Neural progenitor cell (in vitro differentiated cells): ENCODE measurements around the gene TBC1D13. TPM values are rescaled to one million over a fixed set of nuclear protein-coding genes. Genes with fewer than 3 reads are reported as not detected.
"Not testable (repeated sequence)": the region's sequence is repeated elsewhere in the genome, so short reads cannot be mapped to it uniquely, and the experiment has no call there.

Experiments
- DNase-seq: peaks from one replicate; pipeline ENCODE4 v3.0.0-alpha.2; 2016; ENCODE audit warnings: low spot score
- H2AFZ ChIP-seq: fragments of 200-600 bp; sonication (generic); replicated peaks from 2 replicates; pipeline ENCODE4 v1.6.1; 2016; ENCODE audit warnings: antibody characterized with exemption
- H3F3A ChIP-seq: fragments of 200-600 bp; sonication (generic); 2 replicates; pipeline ENCODE4 v1.6.1; 2016; ENCODE audit warnings: antibody characterized with exemption, low read depth
- H3K27ac ChIP-seq: fragments of 200-600 bp; sonication (generic); 2 replicates; pipeline ENCODE4 v1.5.1; 2016; ENCODE audit warnings: mild to moderate bottlenecking
- H3K27me3 ChIP-seq: fragments of 200-600 bp; sonication (generic); 2 replicates; pipeline ENCODE4 v1.6.1; 2016; ENCODE audit warnings: mild to moderate bottlenecking, moderate library complexity
- H3K36me3 ChIP-seq: fragments of 200-600 bp; sonication (generic); 2 replicates; pipeline ENCODE4 v1.5.1; 2016
- H3K4me1 ChIP-seq: fragments of 200-600 bp; sonication (generic); 2 replicates; pipeline ENCODE4 v1.6.1; 2016; ENCODE audit warnings: mixed run types
- H3K4me2 ChIP-seq: fragments of 200-600 bp; sonication (generic); 2 replicates; pipeline ENCODE4 v1.6.1; 2016
- H3K4me3 ChIP-seq: fragments of 200-600 bp; sonication (generic); 2 replicates; pipeline ENCODE4 v1.5.1; 2016
- H3K79me2 ChIP-seq: fragments of 200-600 bp; sonication (generic); 2 replicates; pipeline ENCODE4 v1.6.1; 2016; ENCODE audit warnings: low read depth
- H3K9ac ChIP-seq: fragments of 200-600 bp; sonication (generic); 2 replicates; pipeline ENCODE4 v1.6.1; 2016
- H3K9me3 ChIP-seq: fragments of 200-600 bp; sonication (generic); 2 replicates; pipeline ENCODE4 v1.5.1; 2016; ENCODE audit warnings: low read depth
- H4K20me1 ChIP-seq: fragments of 200-600 bp; sonication (generic); 2 replicates; pipeline ENCODE4 v1.6.1; 2016; ENCODE audit warnings: low read depth
- H3K27ac Mint-ChIP-seq: 3 replicates; pipeline ENCODE4 v1.8.0; 2021; ENCODE audit warnings: mixed read lengths
- H3K27me3 Mint-ChIP-seq: 2 replicates; pipeline ENCODE4 v1.8.0; 2022; ENCODE audit warnings: low read depth, mild to moderate bottlenecking, inconsistent platforms, moderate library complexity, mixed read lengths; ENCODE audit not compliant: insufficient read depth
- H3K36me3 Mint-ChIP-seq: 3 replicates; pipeline ENCODE4 v1.8.0; 2021; ENCODE audit warnings: mixed read lengths
- H3K4me1 Mint-ChIP-seq: 3 replicates; pipeline ENCODE4 v1.8.0; 2021; ENCODE audit warnings: mixed read lengths
- H3K4me3 Mint-ChIP-seq: 3 replicates; pipeline ENCODE4 v1.8.0; 2021; ENCODE audit warnings: mild to moderate bottlenecking, moderate library complexity, mixed read lengths
- H3K9me3 Mint-ChIP-seq: 3 replicates; pipeline ENCODE4 v1.8.0; 2020; ENCODE audit warnings: mixed read lengths
- EZH2 ChIP-seq: fragments of 200-600 bp; sonication (generic); IDR thresholded peaks from 2 replicates; pipeline ENCODE4 v1.6.1; 2017; ENCODE audit warnings: antibody characterized with exemption, mild to moderate bottlenecking, moderate library complexity
- EZH2phosphoT487 ChIP-seq: fragments of 200-600 bp; sonication (generic); IDR thresholded peaks from 2 replicates; pipeline ENCODE4 v1.6.1; 2017; ENCODE audit warnings: antibody characterized with exemption
- total RNA-seq: library from RNA; depleted of rRNA; stranded (reverse); fragments of >200 nt; gene quantifications from 2 replicates; pipeline ENCODE4 v1.2.3, GENCODE V29; 2015; ENCODE audit warnings: low replicate concordance
- TF ChIP-seq, protein P1 (sequence below): fragments of 200-600 bp; sonication (generic); IDR thresholded peaks from 2 replicates; pipeline ENCODE4 v1.5.1; 2017; ENCODE audit warnings: antibody characterized with exemption, mild to moderate bottlenecking

The TBC1D13 gene
- total RNA-seq, 1 donor from 2014 or later = 19.0 TPM

DNA sequence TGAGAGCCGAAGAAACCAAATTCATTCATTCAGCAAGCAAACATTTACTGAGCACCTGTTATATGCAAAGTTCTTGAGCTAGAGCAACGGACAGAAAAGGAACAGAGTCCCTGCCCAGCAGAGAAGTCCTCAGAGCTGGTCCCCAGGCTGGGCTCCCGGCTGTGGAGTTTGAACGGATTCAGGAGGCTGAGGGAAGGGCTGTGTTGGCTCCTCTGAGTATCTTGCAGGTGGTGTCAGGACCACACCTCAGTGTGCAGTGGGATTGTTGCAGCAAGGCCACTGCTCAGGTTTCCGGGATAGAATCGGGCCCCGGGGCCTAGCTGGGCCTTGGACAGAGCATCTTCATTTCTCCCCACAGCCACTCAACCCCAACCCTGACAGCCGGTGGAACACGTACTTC, 5.1 kb downstream of the TBC1D13 start:
- no peaks in the 10 kb centered on the region for H3K27me3 Mint-ChIP-seq
- Histone ChIP-seq H3K27ac (no peak overlapping the region), H3K4me2 (no peak overlapping the region), H3K36me3 (no peaks in the 10 kb centered on the region), H3K27me3 (no peaks in the 10 kb centered on the region), H3K9me3 (no peaks in the 10 kb centered on the region), H3K4me3 (no peak overlapping the region), H4K20me1 (no peaks in the 10 kb centered on the region), H3F3A (peaks cover 11% of the 10 kb centered on the region), H3K4me1 (peaks cover 7% of the 10 kb centered on the region), H2AFZ (no peak overlapping the region), H3K79me2 (peaks cover 13% of the 10 kb centered on the region), H3K9ac (no peak overlapping the region)
- no peaks in the 10 kb centered on the region for H3K9me3 Mint-ChIP-seq
- no peak overlapping the region for H3K4me3 Mint-ChIP-seq
- peaks cover 11% of the 10 kb centered on the region for H3K4me1 Mint-ChIP-seq
- TF ChIP-seq EZH2phosphoT487 = no peak
- DNase-seq = no peak
- peaks cover 3% of the 10 kb centered on the region for H3K36me3 Mint-ChIP-seq
- H3K27ac Mint-ChIP-seq = no peak overlapping the region

DNA sequence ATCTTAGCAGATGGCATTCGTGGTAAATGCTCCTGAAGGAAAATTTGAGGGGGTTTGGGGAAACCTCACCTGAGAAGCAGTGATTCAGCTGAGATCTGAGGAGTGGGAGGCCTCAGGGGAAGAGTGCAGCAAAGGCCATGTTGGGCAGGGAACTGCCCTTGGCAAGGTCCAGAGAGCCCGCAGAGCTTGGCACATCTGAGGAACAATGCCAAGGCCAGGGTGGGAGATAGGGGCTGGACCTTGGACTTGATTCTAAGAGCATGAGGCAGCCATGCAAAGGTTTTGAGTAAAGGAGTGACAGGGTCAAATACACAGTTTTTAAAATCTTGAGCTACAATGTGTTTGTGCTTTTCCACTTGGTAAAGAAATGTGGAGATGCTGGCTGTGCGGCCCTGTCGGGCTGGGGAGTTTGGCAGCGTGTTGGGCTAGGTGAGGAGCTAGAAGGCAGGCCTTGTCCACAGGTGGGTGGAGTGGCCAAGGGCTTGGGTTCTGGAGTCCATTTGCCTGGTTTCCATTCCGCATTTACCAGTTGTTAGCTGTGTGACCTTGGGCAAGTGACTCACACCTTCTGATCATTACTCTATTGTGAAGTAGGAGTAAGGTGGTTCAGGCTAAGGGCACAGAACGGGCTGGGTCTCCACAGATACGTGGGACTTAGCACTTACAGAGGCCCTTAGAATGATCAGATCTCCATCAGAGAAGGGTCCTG, 6.1 kb downstream of the TBC1D13 start:
- H3F3A ChIP-seq = peaks cover under 1% of the 10 kb centered on the region
- peaks cover 6% of the 10 kb centered on the region for H3K36me3 Mint-ChIP-seq
- peaks cover 6% of the 10 kb centered on the region for H3K4me1 Mint-ChIP-seq
- no peaks in the 10 kb centered on the region for H3K27me3 ChIP-seq
- H3K27me3 Mint-ChIP-seq = peaks cover 2% of the 10 kb centered on the region
- no peaks in the 10 kb centered on the region for H4K20me1 ChIP-seq
- H3K9me3 Mint-ChIP-seq = no peaks in the 10 kb centered on the region
- no peak overlapping the region for H3K9ac ChIP-seq
- H3K27ac Mint-ChIP-seq = no peak overlapping the region
- H3K36me3 ChIP-seq = no peaks in the 10 kb centered on the region
- no peak overlapping the region for H3K4me3 Mint-ChIP-seq
- H2AFZ ChIP-seq = no peak overlapping the region
- H3K4me1 ChIP-seq = peaks cover 2% of the 10 kb centered on the region
- DNase-seq = no peak
- no peak overlapping the region for H3K4me2 ChIP-seq
- TF ChIP-seq EZH2phosphoT487 = no peak
- TF ChIP-seq, protein P1, sequence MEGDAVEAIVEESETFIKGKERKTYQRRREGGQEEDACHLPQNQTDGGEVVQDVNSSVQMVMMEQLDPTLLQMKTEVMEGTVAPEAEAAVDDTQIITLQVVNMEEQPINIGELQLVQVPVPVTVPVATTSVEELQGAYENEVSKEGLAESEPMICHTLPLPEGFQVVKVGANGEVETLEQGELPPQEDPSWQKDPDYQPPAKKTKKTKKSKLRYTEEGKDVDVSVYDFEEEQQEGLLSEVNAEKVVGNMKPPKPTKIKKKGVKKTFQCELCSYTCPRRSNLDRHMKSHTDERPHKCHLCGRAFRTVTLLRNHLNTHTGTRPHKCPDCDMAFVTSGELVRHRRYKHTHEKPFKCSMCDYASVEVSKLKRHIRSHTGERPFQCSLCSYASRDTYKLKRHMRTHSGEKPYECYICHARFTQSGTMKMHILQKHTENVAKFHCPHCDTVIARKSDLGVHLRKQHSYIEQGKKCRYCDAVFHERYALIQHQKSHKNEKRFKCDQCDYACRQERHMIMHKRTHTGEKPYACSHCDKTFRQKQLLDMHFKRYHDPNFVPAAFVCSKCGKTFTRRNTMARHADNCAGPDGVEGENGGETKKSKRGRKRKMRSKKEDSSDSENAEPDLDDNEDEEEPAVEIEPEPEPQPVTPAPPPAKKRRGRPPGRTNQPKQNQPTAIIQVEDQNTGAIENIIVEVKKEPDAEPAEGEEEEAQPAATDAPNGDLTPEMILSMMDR = no peak
- TF ChIP-seq EZH2 = no peak
- H3K9me3 ChIP-seq = no peaks in the 10 kb centered on the region
- H3K79me2 ChIP-seq = peaks cover 3% of the 10 kb centered on the region
- no peak overlapping the region for H3K4me3 ChIP-seq
- no peak overlapping the region for H3K27ac ChIP-seq

GRCh38 chr9:128794961-128795360, 7.9 kb downstream of the TBC1D13 start:
- not testable (repeated sequence) for H4K20me1 ChIP-seq, DNase-seq, H3K4me3 ChIP-seq, H3K4me1 Mint-ChIP-seq, H3K79me2 ChIP-seq, H3K27me3 ChIP-seq, H3F3A ChIP-seq, H2AFZ ChIP-seq, H3K36me3 Mint-ChIP-seq, H3K27ac Mint-ChIP-seq, H3K4me3 Mint-ChIP-seq, H3K36me3 ChIP-seq, H3K4me1 ChIP-seq, H3K4me2 ChIP-seq, H3K27ac ChIP-seq, H3K9ac ChIP-seq, H3K9me3 ChIP-seq, H3K9me3 Mint-ChIP-seq, H3K27me3 Mint-ChIP-seq

DNA sequence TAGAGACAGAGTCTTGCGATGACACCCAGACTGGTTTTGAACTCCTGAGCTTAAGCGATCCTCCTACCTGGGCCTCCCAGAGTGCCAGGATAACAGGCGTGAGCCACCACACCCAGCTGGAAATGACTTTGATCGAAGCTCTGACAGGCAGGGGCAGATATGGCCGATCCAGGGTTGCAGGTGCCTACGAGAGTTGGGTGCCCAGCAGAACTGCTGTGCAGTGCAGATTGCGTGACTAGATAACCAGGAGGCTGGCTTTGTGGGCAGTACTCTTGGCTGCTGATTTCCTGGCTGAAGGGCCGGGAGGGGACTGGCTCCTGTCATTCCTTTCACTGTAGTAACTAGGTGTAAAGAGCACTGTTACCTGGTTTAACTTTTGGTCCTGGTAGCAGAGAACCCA, 11.8 kb downstream of the TBC1D13 start:
- no peak overlapping the region for H3K4me2 ChIP-seq
- no peaks in the 10 kb centered on the region for H3K9me3 ChIP-seq
- H3K9ac ChIP-seq = no peak overlapping the region
- Mint-ChIP-seq H3K4me1 (no peaks in the 10 kb centered on the region), H3K4me3 (no peak overlapping the region), H3K27me3 (peaks cover 2% of the 10 kb centered on the region), H3K27ac (no peak overlapping the region), H3K9me3 (no peaks in the 10 kb centered on the region), H3K36me3 (peaks cover 22% of the 10 kb centered on the region)
- no peaks in the 10 kb centered on the region for H3K4me1 ChIP-seq
- no peak overlapping the region for H2AFZ ChIP-seq
- H3K36me3 ChIP-seq = no peaks in the 10 kb centered on the region
- no peaks in the 10 kb centered on the region for H4K20me1 ChIP-seq
- H3K4me3 ChIP-seq = no peak overlapping the region
- no peaks in the 10 kb centered on the region for H3K79me2 ChIP-seq
- DNase-seq = no peak
- no peak overlapping the region for H3K27ac ChIP-seq
- H3K27me3 ChIP-seq = no peaks in the 10 kb centered on the region
- no peak for TF ChIP-seq EZH2
- TF ChIP-seq, protein P1 = no peak
- no peak for TF ChIP-seq EZH2phosphoT487
- no peaks in the 10 kb centered on the region for H3F3A ChIP-seq
